H9 (cell line): ENCODE data around the gene SMAD3. TPM values are rescaled to one million over a fixed set of nuclear protein-coding genes. Genes with fewer than 3 reads are reported as not detected.

Source experiments
- DNase-seq: peaks from one replicate; pipeline ENCODE4 v3.0.0-alpha.2; 2017
- H2AFZ ChIP-seq: one replicate; pipeline ENCODE4 v1.6.1; 2013; ENCODE audit warnings: mild to moderate bottlenecking, low read length, control low read depth, moderate library complexity
- H2AK5ac ChIP-seq: 2 replicates; pipeline ENCODE4 v1.6.1; 2013; ENCODE audit warnings: low read length, control low read depth, mixed read lengths; ENCODE audit not compliant: insufficient read length
- H2BK120ac ChIP-seq: one replicate; pipeline ENCODE4 v1.6.1; 2013; ENCODE audit warnings: low read depth, mild to moderate bottlenecking, low read length, control low read depth, inconsistent platforms; ENCODE audit not compliant: poor library complexity, severe bottlenecking
- H2BK12ac ChIP-seq: 2 replicates; pipeline ENCODE4 v1.6.1; 2013; ENCODE audit warnings: low read length, control low read depth, mixed read lengths, low read depth; ENCODE audit not compliant: insufficient read length
- H2BK15ac ChIP-seq: 2 replicates; pipeline ENCODE4 v1.6.1; 2013; ENCODE audit warnings: low read depth, low read length, control low read depth
- H2BK20ac ChIP-seq: one replicate; pipeline ENCODE4 v1.6.1; 2013; ENCODE audit warnings: low read depth, mild to moderate bottlenecking, low read length, control low read depth, inconsistent platforms; ENCODE audit not compliant: poor library complexity, severe bottlenecking
- H2BK5ac ChIP-seq: 2 replicates; pipeline ENCODE4 v1.6.1; 2013; ENCODE audit warnings: low read length, control low read depth, mixed read lengths; ENCODE audit not compliant: insufficient read length
- H3K14ac ChIP-seq: 2 replicates; pipeline ENCODE4 v1.6.1; 2013; ENCODE audit warnings: low read length, control low read depth; ENCODE audit not compliant: insufficient read depth
- H3K18ac ChIP-seq: 2 replicates; pipeline ENCODE4 v1.6.1; 2013; ENCODE audit warnings: low read depth, mild to moderate bottlenecking, mixed read lengths, low read length, control low read depth; ENCODE audit not compliant: insufficient read length
- H3K23ac ChIP-seq: 2 replicates; pipeline ENCODE4 v1.6.1; 2013; ENCODE audit warnings: low read length, control low read depth, mixed read lengths, low read depth; ENCODE audit not compliant: insufficient read length
- H3K23me2 ChIP-seq: 2 replicates; pipeline ENCODE4 v1.6.1; 2013; ENCODE audit warnings: low read depth, mild to moderate bottlenecking, mixed read lengths, low read length, control low read depth; ENCODE audit not compliant: insufficient read length, poor library complexity, severe bottlenecking
- H3K27ac ChIP-seq: 2 replicates; pipeline ENCODE4 v1.5.1; 2013; ENCODE audit warnings: low read length, control low read depth, mixed read lengths, low read depth; ENCODE audit not compliant: insufficient read length
- H3K27me3 ChIP-seq: 2 replicates; pipeline ENCODE4 v1.6.1; 2013; ENCODE audit warnings: low read length, control low read depth, inconsistent platforms; ENCODE audit not compliant: insufficient read depth
- H3K4ac ChIP-seq: 2 replicates; pipeline ENCODE4 v1.6.1; 2013; ENCODE audit warnings: low read depth, mild to moderate bottlenecking, control low read depth, inconsistent platforms, low read length, moderate library complexity
- H3K4me1 ChIP-seq: 2 replicates; pipeline ENCODE4 v1.6.1; 2013; ENCODE audit warnings: low read length, control low read depth, inconsistent platforms; ENCODE audit not compliant: insufficient read depth
- H3K4me2 ChIP-seq: 2 replicates; pipeline ENCODE4 v1.6.1; 2013; ENCODE audit warnings: low read length, control low read depth, mixed read lengths; ENCODE audit not compliant: insufficient read length, insufficient read depth
- H3K56ac ChIP-seq: 2 replicates; pipeline ENCODE4 v1.6.1; 2013; ENCODE audit warnings: low read depth, mild to moderate bottlenecking, mixed read lengths, low read length, control low read depth; ENCODE audit not compliant: insufficient read length
- H3K79me1 ChIP-seq: 2 replicates; pipeline ENCODE4 v1.6.1; 2013; ENCODE audit warnings: low read depth, mild to moderate bottlenecking, moderate library complexity, low read length, control low read depth, inconsistent platforms; ENCODE audit not compliant: insufficient read depth, poor library complexity, severe bottlenecking
- H3K79me2 ChIP-seq: 2 replicates; pipeline ENCODE4 v1.6.1; 2013; ENCODE audit warnings: low read length, control low read depth, inconsistent platforms; ENCODE audit not compliant: insufficient read depth
- H3K9ac ChIP-seq: 2 replicates; pipeline ENCODE4 v1.6.1; 2013; ENCODE audit warnings: low read length, control low read depth, mixed read lengths; ENCODE audit not compliant: insufficient read length; ENCODE audit errors: extremely low read depth
- H3K9me3 ChIP-seq: one replicate; pipeline ENCODE4 v1.6.1; 2013; ENCODE audit warnings: low read depth, low read length, inconsistent platforms; ENCODE audit not compliant: control insufficient read depth
- H3T11ph ChIP-seq: one replicate; pipeline ENCODE4 v1.6.1; 2013; ENCODE audit warnings: mild to moderate bottlenecking, low read length, control low read depth, inconsistent platforms
- H4K20me1 ChIP-seq: one replicate; pipeline ENCODE4 v1.6.1; 2013; ENCODE audit not compliant: control insufficient read depth, insufficient read length, insufficient read depth
- H4K5ac ChIP-seq: 2 replicates; pipeline ENCODE4 v1.6.1; 2013; ENCODE audit warnings: low read depth, mild to moderate bottlenecking, mixed read lengths, low read length, control low read depth; ENCODE audit not compliant: insufficient read length
- H4K8ac ChIP-seq: replicated peaks from 2 replicates; pipeline ENCODE4 v1.6.1; 2013; ENCODE audit warnings: low read length, control low read depth, mixed read lengths, low read depth; ENCODE audit not compliant: insufficient read length
- H4K91ac ChIP-seq: 2 replicates; pipeline ENCODE4 v1.6.1; 2013; ENCODE audit warnings: low read depth, mild to moderate bottlenecking, moderate library complexity, mixed read lengths, low read length, control low read depth; ENCODE audit not compliant: insufficient read length
- H3K27ac Mint-ChIP-seq, 3 experiments: 2 replicates in 2 of 3; 3 replicates in 1 of 3; pipeline ENCODE4 v1.8.0; 2020 to 2021; ENCODE audit warnings: mixed read lengths in 3 of 3, mild to moderate bottlenecking in 1 of 3, moderate library complexity in 1 of 3
- H3K27me3 Mint-ChIP-seq: 2 replicates; pipeline ENCODE4 v1.8.0; 2021; ENCODE audit warnings: low read depth, mild to moderate bottlenecking, moderate library complexity, mixed read lengths
- H3K36me3 Mint-ChIP-seq, 3 experiments: 2 replicates in 2 of 3; 3 replicates in 1 of 3; pipeline ENCODE4 v1.8.0; 2020 to 2021; ENCODE audit warnings: low read depth in 3 of 3, mixed read lengths in 3 of 3; ENCODE audit not compliant: insufficient read depth in 1 of 3
- H3K4me1 Mint-ChIP-seq, 2 experiments: 2 replicates each; pipeline ENCODE4 v1.8.0; 2020; ENCODE audit warnings: mixed read lengths in 2 of 2
- H3K4me3 Mint-ChIP-seq, 2 experiments: 2 replicates in 1 of 2; 3 replicates in 1 of 2; pipeline ENCODE4 v1.8.0; 2020 to 2021; ENCODE audit warnings: mild to moderate bottlenecking in 2 of 2, mixed read lengths in 2 of 2, moderate library complexity in 1 of 2
- H3K9me3 Mint-ChIP-seq, 2 experiments: 2 replicates in 1 of 2; 3 replicates in 1 of 2; pipeline ENCODE4 v1.8.0; 2020; ENCODE audit warnings: mild to moderate bottlenecking in 2 of 2, mixed read lengths in 2 of 2, moderate library complexity in 1 of 2
- WGBS: extraction: QIAGEN DNeasy Blood & Tissue Kit; methylation state at CpG from one replicate; pipeline ENCODE4 v1.1.7; 2013; ENCODE audit warnings: missing lambda C conversion rate, low lambda C conversion rate, mixed read lengths; ENCODE audit not compliant: insufficient read length; ENCODE audit errors: extremely low coverage; 5-methylcytosine and 5-hydroxymethylcytosine counted together
- total RNA-seq: library from RNA; stranded (reverse); gene quantifications from 2 replicates; pipeline ENCODE4 v1.2.1, GENCODE V29; 2021
- TF ChIP-seq, protein P1 (sequence below): fragments of 200-600 bp; sonication (generic); conservative IDR thresholded peaks from 3 replicates; pipeline ENCODE4 v1.8.0; 2021; ENCODE audit warnings: antibody characterized with exemption, mild to moderate bottlenecking

Gene SMAD3
- total RNA-seq, 1 experiment from 2014 or later, result 26.7 TPM

GRCh38 chr15:67051088-67052045, 14.0 kb upstream of the SMAD3 start:
- no peak overlapping the region for H3K56ac ChIP-seq
- no peak overlapping the region for H2BK12ac ChIP-seq
- no CpG with 5 or more reads among the region's 6 CpGs for WGBS
- H2BK5ac ChIP-seq, result no peak overlapping the region
- H4K5ac ChIP-seq, result no peak overlapping the region
- TF ChIP-seq, protein P1, sequence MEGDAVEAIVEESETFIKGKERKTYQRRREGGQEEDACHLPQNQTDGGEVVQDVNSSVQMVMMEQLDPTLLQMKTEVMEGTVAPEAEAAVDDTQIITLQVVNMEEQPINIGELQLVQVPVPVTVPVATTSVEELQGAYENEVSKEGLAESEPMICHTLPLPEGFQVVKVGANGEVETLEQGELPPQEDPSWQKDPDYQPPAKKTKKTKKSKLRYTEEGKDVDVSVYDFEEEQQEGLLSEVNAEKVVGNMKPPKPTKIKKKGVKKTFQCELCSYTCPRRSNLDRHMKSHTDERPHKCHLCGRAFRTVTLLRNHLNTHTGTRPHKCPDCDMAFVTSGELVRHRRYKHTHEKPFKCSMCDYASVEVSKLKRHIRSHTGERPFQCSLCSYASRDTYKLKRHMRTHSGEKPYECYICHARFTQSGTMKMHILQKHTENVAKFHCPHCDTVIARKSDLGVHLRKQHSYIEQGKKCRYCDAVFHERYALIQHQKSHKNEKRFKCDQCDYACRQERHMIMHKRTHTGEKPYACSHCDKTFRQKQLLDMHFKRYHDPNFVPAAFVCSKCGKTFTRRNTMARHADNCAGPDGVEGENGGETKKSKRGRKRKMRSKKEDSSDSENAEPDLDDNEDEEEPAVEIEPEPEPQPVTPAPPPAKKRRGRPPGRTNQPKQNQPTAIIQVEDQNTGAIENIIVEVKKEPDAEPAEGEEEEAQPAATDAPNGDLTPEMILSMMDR, result no peak
- H3K23ac ChIP-seq, result no peak overlapping the region
- H3T11ph ChIP-seq, result no peak overlapping the region
- H3K9me3 ChIP-seq, result no peaks in the 10 kb centered on the region
- H3K27me3 ChIP-seq, result no peaks in the 10 kb centered on the region
- no peaks in the 10 kb centered on the region; a peak in 1 of 5 replicates for H3K9me3 Mint-ChIP-seq
- no peak overlapping the region for H4K8ac ChIP-seq
- H2AFZ ChIP-seq, result no peak overlapping the region
- H3K9ac ChIP-seq, result no peak overlapping the region
- no peaks in the 10 kb centered on the region; a peak in 1 of 7 replicates for H3K36me3 Mint-ChIP-seq
- no peaks in the 10 kb centered on the region for H3K79me1 ChIP-seq
- no peaks in the 10 kb centered on the region for H3K23me2 ChIP-seq
- DNase-seq, result no peak
- no peaks in the 10 kb centered on the region for H4K20me1 ChIP-seq
- no peak overlapping the region for H2AK5ac ChIP-seq
- H3K4me1 ChIP-seq, result no peaks in the 10 kb centered on the region; the same call in 1 of the 2 replicates
- no peaks in the 10 kb centered on the region for H3K79me2 ChIP-seq
- H3K4me2 ChIP-seq, result no peak overlapping the region
- no peak overlapping the region for H2BK20ac ChIP-seq
- no peak overlapping the region for H3K14ac ChIP-seq
- H2BK15ac ChIP-seq, result no peak overlapping the region
- H3K27me3 Mint-ChIP-seq, result peaks cover 1% of the 10 kb centered on the region; the same call in 1 of the 2 replicates
- H3K4me1 Mint-ChIP-seq, result peaks cover 13 to 14% of the 10 kb centered on the region in 2 experiments
- H3K4ac ChIP-seq, result no peak overlapping the region
- H3K18ac ChIP-seq, result no peak overlapping the region
- H3K27ac ChIP-seq, result no peak overlapping the region
- no peak overlapping the region for H4K91ac ChIP-seq
- H2BK120ac ChIP-seq, result no peak overlapping the region
- peak overlapping the region in 1 of 3 experiments; percentile 11; a peak in 1 of 7 replicates for H3K27ac Mint-ChIP-seq
- H3K4me3 Mint-ChIP-seq, result no peak overlapping the region
